Head of caudate nucleus (tissue), 42 donors: ENCODE results near the gene GPR78.
A peak's percentile ranks its signal among the peaks of the same experiment; 100 is the strongest.

Experiments
- DNase-seq, 42 donors: peaks; one replicate each; pipeline versions ENCODE4 v3.0.0 to v3.0.0-alpha.2; 2020 to 2021; ENCODE audit warnings: mixed read lengths in 7 of 42
- intact Hi-C: fragments of 100-400 bp; cut with DNase I; formaldehyde crosslinking; loops from one replicate; pipeline ENCODE4 v1.15.0; 2022

GPR78 gene

GRCh38 chr4:8581094-8581861 is 1.1 kb downstream of the GPR78 start:
- intact Hi-C loops, result loop anchor here (10.0 kb wide), 1 partner anchor 116 kb away; no protein-coding TSS in a partner anchor
- no peak for DNase-seq

- intact Hi-C loops, result loop anchor here (10.0 kb wide), 1 partner anchor 117 kb away; no protein-coding TSS in a partner anchor
- DNase-seq, result no peak
These were observed 1.8 kb downstream of the GPR78 start for GRCh38 chr4:8582016-8582415.

- intact Hi-C loops, result loop anchor here (10.0 kb wide), 1 partner anchor 118 kb away; no protein-coding TSS in a partner anchor
- DNase-seq, result no peak
These were observed 2.2 kb downstream of the GPR78 start for GRCh38 chr4:8582436-8582835.

GRCh38 chr4:8582941-8583654 is 2.9 kb downstream of the GPR78 start:
- DNase-seq, result no peak
- intact Hi-C loops, result loop anchor here (10.0 kb wide), 1 partner anchor 118 kb away; no protein-coding TSS in a partner anchor

- DNase-seq, result no peak
- intact Hi-C loops, result loop anchor here (10.0 kb wide), 1 partner anchor 119 kb away; no protein-coding TSS in a partner anchor
These were observed 3.4 kb downstream of the GPR78 start for GRCh38 chr4:8583655-8584025.

GRCh38 chr4:8585186-8585585 is 5.0 kb downstream of the GPR78 start:
- DNase-seq, result no peak
- intact Hi-C loops, result loop anchor here (10.0 kb wide), 1 partner anchor 120 kb away; no protein-coding TSS in a partner anchor

- no peak for DNase-seq
- intact Hi-C loops, result loop anchor here (10.0 kb wide), 1 partner anchor 121 kb away; no protein-coding TSS in a partner anchor
These were observed 5.6 kb downstream of the GPR78 start for GRCh38 chr4:8585721-8586212.

- no peak for DNase-seq
- intact Hi-C loops, result loop anchor here (10.0 kb wide), 1 partner anchor 121 kb away; no protein-coding TSS in a partner anchor
These were observed 6.1 kb downstream of the GPR78 start for GRCh38 chr4:8586246-8586645.

- intact Hi-C loops, result loop anchor here (10.0 kb wide), 1 partner anchor 122 kb away; no protein-coding TSS in a partner anchor
- peak in 20 of 42 donors; percentile 16 to 70 (median 34) for DNase-seq
These were observed 6.7 kb downstream of the GPR78 start for GRCh38 chr4:8586671-8587468.

- no peak for DNase-seq
- intact Hi-C loops, result loop anchor here (10.0 kb wide), 1 partner anchor 123 kb away; no protein-coding TSS in a partner anchor
These were observed 7.4 kb downstream of the GPR78 start for GRCh38 chr4:8587469-8588195.

GRCh38 chr4:8588196-8588470 is 7.9 kb downstream of the GPR78 start:
- intact Hi-C loops, result loop anchor here (10.0 kb wide), 1 partner anchor 123 kb away; no protein-coding TSS in a partner anchor

GRCh38 chr4:8589336-8589735 is 9.1 kb downstream of the GPR78 start:
- intact Hi-C loops, result loop anchor here (10.0 kb wide), 1 partner anchor 125 kb away; no protein-coding TSS in a partner anchor
- peak in 1 of 42 donors; percentile 3 for DNase-seq

More at GRCh38 chr4:8588196-8588470, 7.9 kb downstream of the GPR78 start:
- DNase-seq, result no peak

GRCh38 chr4:8589823-8590545 is 9.8 kb downstream of the GPR78 start:
- DNase-seq, result no peak
- intact Hi-C loops, result loop anchor here (10.0 kb wide), 1 partner anchor 125 kb away; no protein-coding TSS in a partner anchor

- intact Hi-C loops, result no loop called here
- no peak for DNase-seq
These were observed 10.3 kb downstream of the GPR78 start for GRCh38 chr4:8590546-8590880.

GRCh38 chr4:8591114-8591513 is 10.9 kb downstream of the GPR78 start:
- no peak for DNase-seq
- intact Hi-C loops, result no loop called here

- intact Hi-C loops, result no loop called here
- no peak for DNase-seq
These were observed 11.6 kb downstream of the GPR78 start for GRCh38 chr4:8591626-8592365.
